Inflammatory macrophage treated with lipopolysaccharide for 4 hours (primary cell): ENCODE measurements around the gene PDE7B.

Experiments
- DNase-seq: peaks from one replicate; pipeline ENCODE4 v3.0.0-alpha.2; 2020

Gene PDE7B

DNA sequence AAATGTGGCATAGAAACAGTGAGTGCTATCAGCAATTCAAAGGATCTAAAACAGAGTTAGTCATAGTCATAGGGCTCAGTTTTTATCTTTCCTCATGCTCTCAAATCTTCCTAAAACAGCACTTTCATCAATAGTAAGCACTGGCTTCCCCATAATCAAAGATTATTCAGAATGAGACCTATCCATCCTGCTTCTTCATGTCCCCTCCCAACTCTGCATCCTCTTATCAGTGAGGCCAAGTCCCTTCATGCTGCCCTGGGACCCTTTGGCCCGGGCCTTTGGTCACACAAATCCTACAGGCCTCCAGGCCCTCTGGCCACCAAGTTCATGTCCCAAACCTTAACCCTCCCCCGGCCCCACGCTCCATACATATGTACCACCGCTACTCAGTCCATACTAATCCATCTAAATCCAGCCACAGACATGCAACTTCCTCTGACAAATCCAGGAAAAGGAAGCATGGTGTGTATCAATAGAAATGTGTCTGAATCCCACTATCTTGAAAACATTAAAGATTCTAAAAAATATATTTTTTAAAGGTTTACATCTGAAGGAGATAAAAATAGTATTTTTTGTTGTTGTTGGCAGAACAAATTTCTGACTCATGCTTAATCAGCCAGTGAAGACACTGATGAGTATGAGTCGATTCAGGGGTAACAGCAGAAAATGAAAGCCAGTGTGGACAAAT lies 143.5 kb downstream of the PDE7B start:
- DNase-seq: peak; percentile 86

DNA sequence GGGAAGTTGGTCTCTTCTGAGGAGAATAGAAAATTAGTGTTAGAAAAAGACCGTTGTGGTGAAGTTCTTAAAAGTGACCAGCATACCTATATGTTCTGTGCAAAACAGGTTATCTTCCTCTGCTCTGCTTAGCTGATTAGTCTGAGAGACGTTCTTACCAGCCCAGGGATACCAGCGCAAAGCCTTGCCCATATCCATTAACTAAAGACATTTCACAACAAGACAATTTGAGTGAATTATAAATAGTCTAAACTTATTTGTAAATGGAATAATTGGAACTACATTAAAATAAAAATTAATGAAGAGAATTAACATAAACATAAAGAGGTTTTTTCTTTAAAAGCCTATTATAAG lies 144.0 kb downstream of the PDE7B start:
- no peak for DNase-seq

DNA sequence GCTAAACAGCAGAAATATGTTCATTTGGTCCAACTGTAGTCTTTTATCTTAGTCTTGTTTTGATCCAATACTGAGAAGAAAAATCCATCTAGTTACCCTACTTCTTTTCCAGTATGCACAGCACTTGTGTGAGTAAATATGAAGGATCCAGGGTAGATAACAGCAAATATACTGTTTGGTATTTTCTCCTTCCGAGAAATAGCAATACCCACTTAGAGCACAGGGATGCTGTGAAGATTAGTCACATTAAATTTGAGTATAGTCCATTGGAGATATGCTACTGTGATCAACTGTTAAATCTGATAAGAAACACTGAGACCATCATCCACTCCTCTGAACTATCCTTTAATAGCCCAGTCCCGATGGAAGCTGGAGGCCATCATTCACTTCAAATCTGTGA lies 145.2 kb downstream of the PDE7B start:
- no peak for DNase-seq

DNA sequence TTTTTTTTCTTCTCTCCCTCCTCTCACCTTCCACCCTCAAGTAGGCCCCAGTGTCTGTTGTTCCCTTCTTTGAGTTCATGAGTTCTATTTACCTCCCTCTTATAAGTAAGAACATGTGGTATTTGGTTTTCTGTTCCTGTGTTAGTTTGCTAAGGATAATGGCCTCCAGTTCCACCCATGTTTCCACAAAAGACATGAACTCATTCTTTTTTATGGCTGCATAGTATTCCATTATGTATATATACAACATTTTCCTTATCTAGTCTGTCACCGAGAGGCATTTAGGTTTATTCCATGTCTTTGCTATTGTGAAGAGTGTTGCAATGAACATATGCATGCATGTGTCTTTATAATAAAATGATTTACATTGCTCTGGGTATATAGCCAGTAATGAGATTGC lies 147.9 kb downstream of the PDE7B start:
- no peak for DNase-seq

DNA sequence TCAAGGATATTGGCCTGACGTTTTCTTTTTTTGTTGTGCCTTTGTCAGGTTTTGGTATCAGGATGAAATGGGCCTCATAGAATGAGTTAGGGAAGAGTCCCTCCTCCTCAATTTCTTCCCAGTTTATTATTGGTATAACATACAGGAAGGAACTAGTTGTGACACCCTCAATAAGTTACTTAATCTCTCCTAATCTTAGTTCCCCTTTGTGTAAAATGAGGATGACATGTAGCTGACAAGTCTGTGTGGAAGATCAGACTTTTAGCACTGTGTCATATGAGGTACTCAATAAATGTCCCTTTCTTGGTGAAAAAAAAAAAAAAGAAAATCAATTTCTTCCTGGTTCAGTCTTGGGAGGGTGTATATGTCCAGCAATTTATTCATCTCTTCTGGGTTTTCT lies 155.8 kb downstream of the PDE7B start:
- DNase-seq: peak; percentile 86

DNA sequence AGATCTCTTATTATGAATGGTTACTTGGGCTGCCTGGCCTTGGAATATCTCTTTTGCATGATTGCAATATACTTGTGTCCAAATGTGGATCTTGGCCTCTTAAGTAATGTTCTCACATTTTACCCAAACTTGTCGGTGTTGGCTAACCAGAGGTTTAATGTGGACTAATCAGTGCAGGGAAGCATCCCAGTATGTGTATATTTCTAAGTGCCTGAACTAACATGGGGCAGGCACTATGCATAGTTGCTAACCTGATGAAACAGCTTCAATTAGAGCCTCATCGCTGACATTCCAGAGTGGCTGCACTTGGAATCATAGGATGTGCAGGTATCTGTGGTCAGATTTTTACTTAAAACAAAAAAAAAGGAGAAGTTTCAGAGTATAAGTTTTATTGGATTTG lies 160.0 kb downstream of the PDE7B start:
- no peak for DNase-seq

DNA sequence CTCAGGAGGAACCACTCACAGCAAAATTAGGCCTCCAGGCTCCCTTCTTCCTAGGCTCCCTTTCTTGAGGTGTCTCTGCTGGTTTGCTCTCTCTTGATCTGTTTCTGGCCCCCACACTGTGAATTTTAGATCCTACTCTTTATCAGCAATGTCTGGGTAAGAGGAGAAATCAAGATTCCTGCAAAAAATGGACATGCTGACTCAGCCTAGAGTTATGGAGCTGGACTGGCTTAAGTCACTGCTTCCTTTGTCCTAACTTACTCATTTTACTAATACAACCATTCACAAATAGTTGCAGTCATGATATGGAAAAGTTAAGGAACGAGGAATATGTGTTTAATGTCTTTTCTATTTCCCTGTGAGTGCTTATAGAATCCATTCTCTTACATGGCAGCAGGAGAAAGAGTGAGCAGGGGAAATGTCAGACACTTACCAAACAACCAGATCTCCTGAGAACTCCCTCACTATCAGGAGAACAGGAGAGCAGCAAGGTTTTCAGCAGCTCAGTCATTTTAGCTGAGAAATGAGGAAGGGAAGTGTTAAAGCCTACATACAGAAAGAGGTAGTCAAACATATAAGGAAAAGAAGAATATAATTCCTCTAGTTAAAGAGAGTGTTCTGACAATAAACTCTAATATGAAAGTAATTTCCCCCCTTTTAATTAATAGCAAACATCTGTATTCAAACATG lies 160.8 kb downstream of the PDE7B start:
- peak; percentile 23 for DNase-seq

DNA sequence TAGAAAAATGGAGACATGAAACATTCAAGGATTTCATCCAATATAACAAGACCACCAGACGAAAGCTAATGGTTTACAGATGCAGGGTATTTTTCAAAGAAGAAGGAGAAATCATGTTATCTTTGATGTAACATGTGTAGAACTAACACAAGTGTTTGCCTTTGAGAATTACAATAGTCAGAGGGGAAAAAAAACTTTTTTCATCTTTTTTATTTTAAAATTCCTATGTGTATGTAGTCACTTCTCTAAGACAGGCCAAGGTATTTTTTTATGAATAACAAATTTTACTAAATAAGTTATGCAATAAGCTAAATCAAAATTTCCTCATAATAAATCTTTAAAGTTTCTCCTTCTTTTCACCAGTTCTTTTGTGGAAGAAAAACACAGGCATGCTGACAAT lies 161.4 kb downstream of the PDE7B start:
- no peak for DNase-seq

DNA sequence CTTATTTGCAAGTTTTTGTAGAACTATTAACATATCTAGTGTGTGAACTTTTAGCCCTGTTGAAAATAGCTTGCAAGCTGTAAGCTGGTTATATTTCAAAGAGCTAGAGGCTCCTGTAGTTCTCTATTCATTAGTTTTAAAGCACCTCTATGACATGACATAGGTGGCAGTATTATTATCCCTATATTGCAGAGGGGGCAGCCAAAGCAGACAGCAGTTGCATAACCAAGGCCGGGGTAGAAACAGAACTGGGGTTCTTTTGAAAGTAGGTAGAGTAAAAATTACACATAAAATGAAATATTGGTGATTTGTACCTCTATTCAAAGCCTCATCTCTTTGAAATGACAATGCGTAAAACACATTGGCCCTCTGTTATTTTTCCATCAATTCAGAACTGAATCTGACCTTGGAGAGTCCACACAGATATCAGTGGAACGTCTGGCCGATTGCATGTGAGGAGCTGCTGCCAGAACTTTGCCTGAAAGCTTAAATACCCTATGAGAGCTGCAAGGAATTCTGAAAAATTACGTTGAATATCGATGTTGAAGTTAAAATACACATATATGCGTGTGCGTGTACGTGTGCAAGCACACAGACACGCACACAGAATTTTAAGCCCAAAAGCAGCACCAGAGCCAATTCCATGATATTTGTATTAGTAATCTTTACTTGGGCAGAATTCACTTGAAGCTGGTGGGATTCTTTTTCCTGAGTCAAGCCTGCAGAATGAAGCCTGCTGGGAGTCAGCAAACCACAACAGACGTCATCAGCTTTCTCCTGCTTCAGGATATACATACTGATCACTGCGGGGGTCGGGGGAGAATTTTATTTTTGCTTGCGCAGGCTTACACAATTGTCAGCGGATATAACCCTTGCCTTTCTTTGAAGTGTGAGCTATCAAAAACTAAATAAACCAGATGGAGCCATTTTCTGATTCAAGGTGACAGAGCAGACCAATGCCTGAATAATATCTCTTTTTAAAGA lies 163.2 kb downstream of the PDE7B start:
- no peak for DNase-seq

DNA sequence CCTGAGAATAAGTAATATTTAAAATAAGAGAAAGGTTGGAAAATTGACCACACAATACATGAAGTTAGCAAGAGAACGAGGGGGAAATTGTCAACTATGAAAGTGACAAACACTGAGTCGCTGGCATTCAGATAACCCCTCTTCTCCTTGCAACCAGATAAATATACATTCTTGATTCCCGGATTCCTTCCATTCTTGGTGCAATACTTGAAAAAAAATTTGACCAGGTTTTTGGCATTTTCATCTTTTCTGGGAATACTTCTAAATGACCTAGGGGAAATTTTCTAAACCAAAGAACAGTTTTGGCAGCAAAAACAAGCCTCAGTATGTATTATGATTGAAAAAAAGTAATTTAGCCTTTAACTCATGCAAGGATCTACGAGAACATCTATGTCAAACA lies 164.0 kb downstream of the PDE7B start:
- no peak for DNase-seq

DNA sequence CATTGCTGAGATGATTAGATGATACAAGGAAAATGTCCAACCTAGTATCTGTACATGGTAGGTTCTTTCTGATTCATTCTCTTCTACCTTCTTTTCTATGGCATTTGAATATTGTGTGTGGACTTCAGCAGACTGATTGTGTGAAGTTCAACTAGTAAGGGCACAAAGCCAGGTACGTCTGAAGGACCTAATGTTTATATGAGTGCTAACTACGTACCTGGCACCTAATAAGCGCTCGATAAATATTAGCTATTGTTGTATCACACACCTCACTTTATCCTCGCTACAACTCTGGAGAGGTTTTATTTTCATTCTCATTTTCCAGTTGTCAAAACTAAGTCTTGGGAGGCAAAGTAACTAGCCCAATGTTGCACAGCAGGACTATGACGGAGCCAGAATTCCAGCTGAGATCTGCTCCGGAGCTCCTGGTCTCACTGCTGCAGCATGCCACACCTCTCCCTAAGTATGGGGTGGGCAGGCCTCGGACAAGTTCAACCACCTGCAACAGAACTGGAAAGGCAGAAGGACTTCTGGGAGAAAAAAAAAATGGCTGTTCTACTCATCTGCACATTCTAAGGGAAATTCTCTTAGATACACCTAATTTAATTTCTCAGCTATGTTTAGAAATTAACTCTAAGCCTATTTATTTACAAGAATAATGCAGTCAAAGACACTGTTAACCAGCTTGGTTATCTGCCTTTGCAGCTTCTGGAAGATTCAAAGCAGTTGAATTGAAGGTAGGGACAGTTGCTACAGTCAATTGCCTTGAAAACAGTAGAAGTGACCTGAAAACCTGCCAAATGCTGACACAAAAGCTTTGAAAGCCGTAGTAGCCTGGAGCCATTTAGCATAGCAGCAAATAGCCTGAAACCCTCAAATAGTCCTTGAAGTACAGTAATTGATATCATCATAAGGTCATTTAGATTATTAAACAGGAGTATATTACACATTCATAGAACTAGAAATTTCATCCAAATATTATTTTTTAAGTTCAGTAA lies 165.0 kb downstream of the PDE7B start:
- DNase-seq: no peak

DNA sequence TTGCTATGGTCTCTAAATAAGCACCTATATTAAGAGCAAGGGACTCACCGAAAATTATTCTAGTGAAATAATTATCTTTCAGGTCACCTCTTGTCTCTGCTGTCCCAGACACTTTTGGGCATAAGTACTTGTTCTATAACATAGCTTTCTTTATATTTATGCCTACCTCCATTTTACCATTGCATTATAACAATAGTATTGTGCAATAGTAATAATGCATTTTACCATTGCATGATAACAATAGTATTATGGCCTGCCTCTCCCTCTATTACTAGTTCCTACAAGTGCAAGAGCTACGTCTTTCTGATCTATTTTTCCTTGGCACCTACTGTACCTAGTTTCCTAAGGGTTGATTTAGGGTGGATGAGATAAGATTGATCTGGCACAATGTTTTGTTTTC lies 169.2 kb downstream of the PDE7B start:
- no peak for DNase-seq

DNA sequence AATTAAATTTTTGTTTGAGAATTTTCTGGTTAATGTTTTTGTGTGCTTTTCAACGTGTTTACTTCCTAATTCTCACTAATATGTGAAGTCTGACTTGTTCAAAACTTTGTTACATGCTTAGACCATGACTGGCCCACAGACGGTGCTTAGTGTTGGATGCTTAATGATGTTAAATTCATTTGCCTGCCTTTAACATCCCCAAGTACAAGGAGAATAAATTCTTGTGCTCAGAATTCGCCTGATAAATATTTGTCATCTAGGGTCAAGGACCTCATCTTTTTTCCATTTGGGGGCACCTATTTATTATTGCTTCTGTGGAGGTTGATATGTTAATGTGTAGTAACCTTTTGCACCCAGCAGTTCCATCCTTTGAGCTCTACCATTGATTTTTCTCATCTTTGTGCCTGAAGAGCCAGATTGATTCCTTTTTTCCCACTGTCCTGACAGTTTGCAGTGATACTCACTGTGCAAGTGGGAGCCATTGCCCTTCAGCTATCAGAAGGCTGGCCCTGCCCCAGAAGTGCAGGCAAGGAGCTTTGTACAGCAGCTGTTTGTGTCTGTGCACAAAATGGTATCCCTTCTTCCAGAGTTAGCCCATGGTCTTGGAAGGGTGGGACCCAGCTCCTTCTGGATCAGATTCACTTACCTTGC lies 170.8 kb downstream of the PDE7B start:
- DNase-seq: no peak

DNA sequence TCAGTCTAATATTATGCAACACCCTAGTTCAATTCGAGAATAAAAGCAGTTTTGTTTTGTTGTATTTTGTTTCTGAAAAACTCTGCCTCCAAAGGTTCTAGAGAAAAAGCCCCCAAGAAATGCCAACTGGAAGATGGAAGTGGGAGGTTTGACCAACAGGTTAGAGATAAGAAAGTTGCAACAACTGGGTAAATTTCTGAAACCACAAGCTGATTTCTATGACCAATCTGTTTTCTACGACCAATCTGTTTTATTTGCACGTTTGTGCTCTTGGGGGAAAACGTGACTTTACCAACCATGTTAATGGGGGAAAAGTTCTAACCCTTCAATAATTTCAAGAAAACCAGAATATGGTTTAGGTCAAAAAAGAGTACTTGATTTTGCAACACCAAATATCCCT lies 173.2 kb downstream of the PDE7B start:
- no peak for DNase-seq

DNA sequence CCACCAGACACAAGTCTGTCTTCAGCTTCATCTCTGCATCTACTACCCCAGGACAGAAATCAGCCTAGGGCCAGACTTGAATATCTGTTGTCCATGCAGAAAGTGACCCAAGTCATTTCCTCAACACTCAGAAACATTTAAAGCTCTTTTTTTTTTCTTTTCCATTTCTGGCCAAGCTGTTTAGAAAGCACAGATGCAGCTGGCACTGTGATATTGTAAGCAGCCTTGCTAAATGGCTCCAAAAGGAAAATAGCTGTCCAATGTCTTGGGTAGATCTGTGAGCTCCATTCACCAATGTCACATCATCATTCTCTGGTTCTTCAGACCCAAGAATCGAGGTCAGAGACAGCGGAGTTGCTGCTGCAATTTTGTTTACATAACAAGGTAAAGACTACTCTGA lies 174.2 kb downstream of the PDE7B start:
- DNase-seq: no peak

DNA sequence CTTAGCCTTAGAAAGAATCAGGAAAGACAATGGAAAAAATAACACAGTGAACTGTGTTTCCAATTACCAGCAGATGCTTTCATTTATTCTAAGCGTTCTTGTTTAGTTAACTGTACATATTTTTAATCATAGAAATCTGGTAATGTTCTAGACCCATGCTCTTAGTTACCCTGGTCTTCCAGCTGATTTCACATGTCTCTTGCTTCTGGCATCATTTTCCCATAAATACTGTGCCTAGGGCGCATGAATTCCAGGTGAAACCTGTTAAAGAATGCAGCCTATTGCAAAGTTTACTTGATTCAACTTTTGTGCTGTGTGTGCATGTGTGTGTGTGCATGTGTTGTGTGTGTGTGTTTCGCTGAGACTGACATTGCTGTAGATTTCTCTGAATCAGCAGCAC lies 178.6 kb downstream of the PDE7B start:
- no peak for DNase-seq

DNA sequence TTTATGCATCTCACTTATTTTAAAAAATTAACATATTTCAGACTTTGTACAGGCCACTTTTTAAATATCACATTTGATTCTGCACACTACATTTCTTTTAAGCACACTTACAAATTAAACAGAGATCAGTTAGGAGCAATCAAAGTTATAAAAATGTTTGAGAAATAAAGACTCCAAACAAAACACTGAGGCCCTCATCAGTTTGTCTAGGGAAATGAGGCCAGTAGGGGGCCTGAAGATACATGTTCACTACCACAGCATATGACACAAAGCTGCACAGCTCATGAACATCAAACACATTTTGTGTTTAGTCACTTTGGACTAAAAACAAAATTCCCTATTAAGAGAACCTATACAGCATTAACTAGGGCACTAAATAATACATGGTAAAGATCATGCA lies 180.5 kb downstream of the PDE7B start:
- DNase-seq: no peak

DNA sequence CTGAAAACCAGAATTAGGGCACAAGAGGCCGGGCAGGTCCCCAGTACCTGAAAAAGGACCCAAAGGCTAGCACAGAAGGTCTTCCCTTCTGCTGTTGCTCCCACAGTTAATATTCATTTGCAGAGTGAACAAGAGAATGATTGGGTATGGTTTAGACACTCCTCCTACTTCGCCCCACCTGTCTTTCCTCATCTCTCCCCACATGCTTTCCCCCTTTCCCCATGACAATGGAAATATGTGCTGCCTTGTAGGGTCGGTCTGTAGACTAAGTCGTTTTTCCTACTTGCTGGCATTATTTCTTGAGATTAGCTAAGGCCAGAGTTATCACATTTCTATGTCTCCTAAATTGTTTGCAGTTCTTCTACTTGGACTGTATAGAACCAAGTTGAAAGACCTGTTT lies 181.9 kb downstream of the PDE7B start:
- no peak for DNase-seq

DNA sequence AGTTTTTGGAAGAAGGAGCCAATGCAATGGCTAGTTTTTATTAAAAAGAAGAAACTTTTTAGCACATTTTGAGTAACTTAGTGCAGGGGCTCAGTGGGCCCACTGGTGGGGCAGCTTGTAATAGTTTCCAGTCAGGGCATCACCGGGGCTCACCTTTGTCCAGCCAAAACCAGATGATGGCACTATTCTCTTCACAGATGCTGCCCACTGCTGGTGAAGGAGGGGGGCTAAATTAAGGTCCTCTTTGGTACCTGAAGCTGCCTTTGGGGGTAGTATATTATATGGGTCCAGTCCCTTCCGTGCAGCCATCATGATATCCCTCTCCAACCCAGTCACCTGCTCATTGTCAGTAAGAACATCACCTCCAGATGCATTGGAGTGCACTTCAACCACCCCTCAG lies 182.9 kb downstream of the PDE7B start:
- DNase-seq: no peak

DNA sequence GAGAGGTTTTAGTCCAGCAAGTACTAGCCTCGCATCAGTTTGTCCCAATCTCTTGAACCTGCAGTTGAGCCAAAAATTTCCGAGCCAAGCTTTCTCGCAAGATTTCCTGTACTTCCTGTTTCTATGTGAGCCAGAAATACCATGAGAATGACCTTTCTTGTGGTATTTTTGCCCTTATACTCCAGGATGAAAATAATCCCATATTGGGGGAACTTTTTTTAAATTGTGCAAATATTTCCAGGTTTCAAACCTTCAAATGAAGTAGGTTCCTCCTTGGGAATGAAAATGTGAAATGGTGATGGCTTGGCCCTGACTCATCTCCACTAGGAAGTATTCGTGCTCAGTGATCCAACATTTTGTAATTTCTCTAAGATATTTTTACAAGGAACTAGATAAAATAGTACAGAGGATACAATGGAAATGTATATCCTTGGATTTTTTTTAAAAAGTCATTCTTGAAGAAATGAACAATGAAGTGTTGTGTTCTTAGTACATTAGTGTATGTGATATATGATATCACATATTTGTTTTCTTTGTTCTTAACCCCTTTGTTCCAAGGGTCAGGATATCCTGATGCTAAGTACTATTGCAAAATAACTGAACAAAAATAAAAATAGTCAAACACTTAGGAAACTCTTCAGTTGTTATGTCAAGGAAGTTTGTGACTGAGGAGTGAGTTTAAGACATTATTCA lies 184.0 kb downstream of the PDE7B start:
- peak; percentile 54 for DNase-seq

DNA sequence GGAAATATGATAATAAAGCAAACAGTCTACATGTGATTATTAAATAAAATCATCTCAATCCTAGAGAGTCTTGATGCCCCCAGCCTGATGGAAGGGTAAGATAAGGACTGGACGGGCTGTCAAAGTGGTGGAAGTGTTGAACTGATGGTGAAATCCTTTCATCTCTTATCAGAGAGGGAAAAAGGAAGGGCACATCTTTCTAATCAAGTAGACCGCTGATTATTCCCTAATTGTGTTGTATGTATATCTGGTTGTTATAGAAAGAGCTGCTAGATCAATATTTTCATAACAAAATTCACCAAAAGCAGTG lies 184.5 kb downstream of the PDE7B start:
- DNase-seq: no peak

DNA sequence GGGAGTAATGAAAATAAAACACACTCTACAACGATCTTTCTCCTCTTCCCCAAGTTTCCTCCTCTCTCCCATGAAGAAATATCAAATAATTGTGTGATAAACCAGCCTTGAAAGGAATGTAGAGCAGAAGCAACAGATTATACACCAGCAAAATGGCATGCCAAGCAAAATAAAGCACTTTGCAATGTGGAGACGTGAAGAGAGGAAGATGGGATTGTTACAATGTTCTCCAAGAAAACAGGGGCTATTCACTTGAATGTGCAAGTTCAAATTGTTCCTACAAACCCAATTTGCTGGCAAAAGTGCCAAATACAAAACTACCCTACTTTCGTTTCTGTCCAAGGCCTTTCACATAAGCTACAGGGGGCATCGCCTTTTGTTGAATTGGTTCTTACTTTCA lies 185.1 kb downstream of the PDE7B start:
- no peak for DNase-seq
